Left lung (tissue), 10 donors: ENCODE results near the gene CCNYL1. TPM values are rescaled to one million over a fixed set of nuclear protein-coding genes. Genes with fewer than 3 reads are reported as not detected.

ENCODE experiments used
- ATAC-seq: fragments of 200-7000 bp; cut with Tn5 transposase; one replicate; pipeline ENCODE4 v1.9.1; 2020; ENCODE audit warnings: moderate library complexity
- DNase-seq, 4 donors: peaks; one replicate each; pipeline ENCODE4 v3.0.0-alpha.2; 2013 to 2020
- H3K27ac ChIP-seq, 2 donors: fragments of 200-600 bp; sonication (generic) in 1 of 2; one replicate each; pipeline versions ENCODE4 v1.5.0 to v1.8.0; 2020 to 2021
- H3K27me3 ChIP-seq, 2 donors: fragments of 200-600 bp; sonication (generic) in 1 of 2; one replicate each; pipeline versions ENCODE4 v1.5.0 to v1.8.0; 2020 to 2021
- H3K36me3 ChIP-seq, 2 donors: fragments of 200-600 bp; sonication (generic) in 1 of 2; one replicate each; pipeline versions ENCODE4 v1.5.0 to v1.8.0; 2020 to 2021
- H3K4me1 ChIP-seq, 2 donors: fragments of 200-600 bp; one replicate each; pipeline ENCODE4 v1.8.0; 2021
- H3K4me3 ChIP-seq, 2 donors: fragments of 200-600 bp; sonication (generic) in 1 of 2; one replicate each; pipeline versions ENCODE4 v1.5.0 to v1.8.0; 2020 to 2021; ENCODE audit warnings: mild to moderate bottlenecking in 1 of 2
- H3K9me3 ChIP-seq, 2 donors: fragments of 200-600 bp; sonication (generic) in 1 of 2; one replicate each; pipeline versions ENCODE4 v1.5.0 to v1.8.0; 2020 to 2021
- intact Hi-C, 2 donors: fragments of 100-400 bp; cut with DNase I; formaldehyde crosslinking; loops; one replicate each; pipeline versions ENCODE4 v1.11.2 to v1.14.2; 2022
- polyA plus RNA-seq, 6 donors: library from polyadenylated mRNA; unstranded; fragments of 120-200 nt; gene quantifications; one replicate each; pipeline ENCODE4 v1.2.1, GENCODE V29; 2013; ENCODE audit not compliant: insufficient read length in 6 of 6
- total RNA-seq, 2 donors: library from RNA; stranded (reverse); fragmentation: NEBNext Ultra II Directional; extraction: Animal tissue kit (Norgen Biotek cat#: 25700); gene quantifications; one replicate each; pipeline ENCODE4 v1.2.1, GENCODE V29; 2021
- TF ChIP-seq, protein P1 (sequence below), 2 donors: fragments of 200-600 bp; sonication (generic) in 1 of 2; IDR thresholded peaks; one replicate each; pipeline versions ENCODE4 v1.5.0 to v1.8.0; 2021; ENCODE audit warnings: antibody characterized with exemption in 2 of 2
- donor health status: DM: no; HTN: yes; CAD: no.
- donor health status: DM: no; HTN: no; CAD: no.

The CCNYL1 gene
- total and polyA plus RNA-seq, 8 donors = 18.8 to 33.2 (median 24.2) TPM

DNA sequence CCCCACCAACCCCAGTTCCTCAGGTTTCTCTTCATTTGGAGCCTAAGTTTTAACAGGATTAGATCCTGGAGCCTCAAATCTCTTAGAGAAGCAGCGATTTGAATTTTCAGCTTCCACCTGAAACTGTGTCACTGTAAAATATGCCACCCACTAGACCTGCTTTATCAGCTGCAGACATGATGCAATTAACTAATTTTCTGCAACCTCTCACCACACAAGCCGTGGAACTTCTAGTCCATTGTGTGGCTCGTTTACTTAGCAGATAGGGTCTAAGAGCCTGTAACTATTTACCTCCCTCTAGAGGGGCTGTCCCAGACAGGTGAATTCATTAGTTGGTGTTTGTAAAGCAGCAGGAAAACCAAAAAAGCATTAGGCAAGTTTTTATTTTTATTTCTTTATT lies 89.8 kb downstream of the CCNYL1 start:
- peaks cover under 1 to 4% of the 10 kb centered on the region in 2 donors for H3K4me1 ChIP-seq
- no peak overlapping the region for H3K27ac ChIP-seq
- ATAC-seq (peak; percentile 8), DNase-seq (no peak)
- no peaks in the 10 kb centered on the region for H3K27me3 ChIP-seq
- no peak overlapping the region for H3K4me3 ChIP-seq
- no peaks in the 10 kb centered on the region for H3K36me3 ChIP-seq
- TF ChIP-seq, protein P1, sequence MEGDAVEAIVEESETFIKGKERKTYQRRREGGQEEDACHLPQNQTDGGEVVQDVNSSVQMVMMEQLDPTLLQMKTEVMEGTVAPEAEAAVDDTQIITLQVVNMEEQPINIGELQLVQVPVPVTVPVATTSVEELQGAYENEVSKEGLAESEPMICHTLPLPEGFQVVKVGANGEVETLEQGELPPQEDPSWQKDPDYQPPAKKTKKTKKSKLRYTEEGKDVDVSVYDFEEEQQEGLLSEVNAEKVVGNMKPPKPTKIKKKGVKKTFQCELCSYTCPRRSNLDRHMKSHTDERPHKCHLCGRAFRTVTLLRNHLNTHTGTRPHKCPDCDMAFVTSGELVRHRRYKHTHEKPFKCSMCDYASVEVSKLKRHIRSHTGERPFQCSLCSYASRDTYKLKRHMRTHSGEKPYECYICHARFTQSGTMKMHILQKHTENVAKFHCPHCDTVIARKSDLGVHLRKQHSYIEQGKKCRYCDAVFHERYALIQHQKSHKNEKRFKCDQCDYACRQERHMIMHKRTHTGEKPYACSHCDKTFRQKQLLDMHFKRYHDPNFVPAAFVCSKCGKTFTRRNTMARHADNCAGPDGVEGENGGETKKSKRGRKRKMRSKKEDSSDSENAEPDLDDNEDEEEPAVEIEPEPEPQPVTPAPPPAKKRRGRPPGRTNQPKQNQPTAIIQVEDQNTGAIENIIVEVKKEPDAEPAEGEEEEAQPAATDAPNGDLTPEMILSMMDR (IDR thresholded peaks at IDR 0.05) = no peak
- intact Hi-C loops = no loop called here
- H3K9me3 ChIP-seq = no peaks in the 10 kb centered on the region

- no peak for ATAC-seq
- TF ChIP-seq, protein P1 (IDR thresholded peaks at IDR 0.05) = no peak
- no peak overlapping the region for H3K4me3 ChIP-seq
- no peaks in the 10 kb centered on the region for H3K27me3 ChIP-seq
- no peak for DNase-seq
- H3K4me1 ChIP-seq = peaks cover 0 to 4% of the 10 kb centered on the region in 2 donors
- H3K36me3 ChIP-seq = no peaks in the 10 kb centered on the region
- intact Hi-C loops = no loop called here
- no peaks in the 10 kb centered on the region for H3K9me3 ChIP-seq
- H3K27ac ChIP-seq = no peak overlapping the region
Observed at GRCh38 chr2:207802650-207803049, 91.2 kb downstream of the CCNYL1 start.

Other genes starting within 250 kb of the CCNYL1 start
- 10 to 100 TPM; 62.3 to 66.5 TPM for gene CREB1, start 181.7 kb upstream of the CCNYL1 start, total RNA-seq
- gene CREB1, start 181.7 kb upstream of the CCNYL1 start, polyA plus RNA-seq = 10 to 100 TPM; 61.1 to 83.0 (median 73.8) TPM
- gene METTL21A, start 86.2 kb upstream of the CCNYL1 start, total RNA-seq = 10 to 100 TPM; 14.6 to 18.1 TPM
- 10 to 100 TPM; 27.3 to 37.7 (median 34.0) TPM for gene METTL21A, start 86.2 kb upstream of the CCNYL1 start, polyA plus RNA-seq
- gene FZD5, start 58.3 kb downstream of the CCNYL1 start, total RNA-seq = 10 to 100 TPM; 31.9 to 33.8 TPM
- 10 to 100 TPM; 11.0 to 16.3 (median 12.4) TPM for gene FZD5, start 58.3 kb downstream of the CCNYL1 start, polyA plus RNA-seq